Stimulated activated memory B cell treated with anti-CD40 and anti-IgM and Interleukin-4, amounts not matched to agents 10 μg/mL and 1 μg/mL and 100 μg/mL, for 72 hours (primary cell): ENCODE measurements around the gene EDNRB.
"Not testable (repeated sequence)": the region's sequence is repeated elsewhere in the genome, so short reads cannot be mapped to it uniquely, and the experiment has no call there.

Source experiments
- ATAC-seq: fragments of 150-1000 bp; cut with Tn5 transposase; 2 replicates; pipeline ENCODE4 v1.10.0; 2021
- H3K27ac Mint-ChIP-seq: one replicate; pipeline ENCODE4 v1.8.0; 2022; ENCODE audit warnings: mild to moderate bottlenecking, mixed read lengths
- H3K27me3 Mint-ChIP-seq: one replicate; pipeline ENCODE4 v1.8.0; 2022; ENCODE audit warnings: mixed read lengths
- H3K36me3 Mint-ChIP-seq: one replicate; pipeline ENCODE4 v1.8.0; 2022; ENCODE audit warnings: mixed read lengths
- H3K4me1 Mint-ChIP-seq: one replicate; pipeline ENCODE4 v1.8.0; 2022; ENCODE audit warnings: mixed read lengths
- H3K4me3 Mint-ChIP-seq: one replicate; pipeline ENCODE4 v1.8.0; 2022; ENCODE audit warnings: mild to moderate bottlenecking, moderate library complexity, mixed read lengths
- H3K9me3 Mint-ChIP-seq: one replicate; pipeline ENCODE4 v1.8.0; 2022; ENCODE audit warnings: mixed read lengths

EDNRB gene

GRCh38 chr13:77874406-77874805 is 44.2 kb downstream of the EDNRB start:
- no peak overlapping the region for H3K27ac Mint-ChIP-seq

GRCh38 chr13:77872995-77873394 is 45.6 kb downstream of the EDNRB start:
- Mint-ChIP-seq H3K27me3 (peaks cover 9% of the 10 kb centered on the region), H3K27ac (no peak overlapping the region), H3K4me1 (no peaks in the 10 kb centered on the region), H3K36me3 (no peaks in the 10 kb centered on the region), H3K9me3 (peaks cover 5% of the 10 kb centered on the region), H3K4me3 (no peak overlapping the region)
- ATAC-seq = no peak

More at GRCh38 chr13:77874406-77874805, 44.2 kb downstream of the EDNRB start:
- H3K36me3 Mint-ChIP-seq = no peaks in the 10 kb centered on the region
- no peak overlapping the region for H3K4me3 Mint-ChIP-seq
- no peak for ATAC-seq
- H3K27me3 Mint-ChIP-seq = no peaks in the 10 kb centered on the region
- no peaks in the 10 kb centered on the region for H3K4me1 Mint-ChIP-seq
- no peaks in the 10 kb centered on the region for H3K9me3 Mint-ChIP-seq

GRCh38 chr13:77871596-77871995 is 47.0 kb downstream of the EDNRB start:
- no peak for ATAC-seq
- Mint-ChIP-seq H3K27ac (no peak overlapping the region), H3K4me1 (no peaks in the 10 kb centered on the region), H3K36me3 (no peaks in the 10 kb centered on the region), H3K27me3 (peaks cover 9% of the 10 kb centered on the region), H3K4me3 (no peak overlapping the region), H3K9me3 (peaks cover 9% of the 10 kb centered on the region)

GRCh38 chr13:77868717-77869116 is 49.9 kb downstream of the EDNRB start:
- peaks cover 9% of the 10 kb centered on the region for H3K9me3 Mint-ChIP-seq
- no peak overlapping the region for H3K4me3 Mint-ChIP-seq
- no peaks in the 10 kb centered on the region for H3K4me1 Mint-ChIP-seq
- H3K36me3 Mint-ChIP-seq = no peaks in the 10 kb centered on the region
- no peak overlapping the region for H3K27ac Mint-ChIP-seq
- ATAC-seq = no peak
- peaks cover 17% of the 10 kb centered on the region for H3K27me3 Mint-ChIP-seq

GRCh38 chr13:77866971-77867370 is 51.7 kb downstream of the EDNRB start:
- Mint-ChIP-seq H3K9me3 (peaks cover 9% of the 10 kb centered on the region), H3K27me3 (peaks cover 18% of the 10 kb centered on the region), H3K36me3 (no peaks in the 10 kb centered on the region), H3K27ac (no peak overlapping the region), H3K4me3 (no peak overlapping the region), H3K4me1 (no peaks in the 10 kb centered on the region)
- ATAC-seq = no peak

GRCh38 chr13:77865622-77866021 is 53.0 kb downstream of the EDNRB start:
- H3K36me3 Mint-ChIP-seq = no peaks in the 10 kb centered on the region
- ATAC-seq = no peak
- peaks cover 18% of the 10 kb centered on the region for H3K27me3 Mint-ChIP-seq
- H3K9me3 Mint-ChIP-seq = peaks cover 9% of the 10 kb centered on the region
- H3K27ac Mint-ChIP-seq = no peak overlapping the region
- H3K4me1 Mint-ChIP-seq = no peaks in the 10 kb centered on the region
- H3K4me3 Mint-ChIP-seq = no peak overlapping the region

- Mint-ChIP-seq H3K9me3 (peaks cover 8% of the 10 kb centered on the region), H3K4me1 (no peaks in the 10 kb centered on the region), H3K36me3 (no peaks in the 10 kb centered on the region), H3K4me3 (no peak overlapping the region), H3K27ac (no peak overlapping the region), H3K27me3 (peaks cover 19% of the 10 kb centered on the region)
- ATAC-seq = no peak
These were observed 55.5 kb downstream of the EDNRB start for GRCh38 chr13:77863144-77863543.

- H3K27me3 Mint-ChIP-seq = peaks cover 19% of the 10 kb centered on the region
- no peak overlapping the region for H3K4me3 Mint-ChIP-seq
- ATAC-seq = no peak
- no peaks in the 10 kb centered on the region for H3K36me3 Mint-ChIP-seq
- no peak overlapping the region for H3K27ac Mint-ChIP-seq
- H3K9me3 Mint-ChIP-seq = peaks cover 3% of the 10 kb centered on the region
- H3K4me1 Mint-ChIP-seq = no peaks in the 10 kb centered on the region
These were observed 56.9 kb downstream of the EDNRB start for GRCh38 chr13:77861741-77862140.

- Mint-ChIP-seq H3K4me3 (no peak overlapping the region), H3K27ac (no peak overlapping the region), H3K27me3 (peaks cover 19% of the 10 kb centered on the region), H3K36me3 (no peaks in the 10 kb centered on the region), H3K4me1 (no peaks in the 10 kb centered on the region), H3K9me3 (peaks cover 3% of the 10 kb centered on the region)
- ATAC-seq = no peak
These were observed 58.1 kb downstream of the EDNRB start for GRCh38 chr13:77860507-77860981.

GRCh38 chr13:77859450-77859849 is 59.2 kb downstream of the EDNRB start:
- H3K27me3 Mint-ChIP-seq = peaks cover 18% of the 10 kb centered on the region
- no peaks in the 10 kb centered on the region for H3K36me3 Mint-ChIP-seq
- no peak overlapping the region for H3K4me3 Mint-ChIP-seq
- no peaks in the 10 kb centered on the region for H3K4me1 Mint-ChIP-seq
- ATAC-seq = no peak
- peaks cover 3% of the 10 kb centered on the region for H3K9me3 Mint-ChIP-seq
- no peak overlapping the region for H3K27ac Mint-ChIP-seq

GRCh38 chr13:77857531-77858209 is 61.0 kb downstream of the EDNRB start:
- Mint-ChIP-seq H3K4me1 (no peaks in the 10 kb centered on the region), H3K27me3 (peaks cover 17% of the 10 kb centered on the region), H3K27ac (no peak overlapping the region), H3K36me3 (no peaks in the 10 kb centered on the region), H3K4me3 (no peak overlapping the region), H3K9me3 (peaks cover 3% of the 10 kb centered on the region)
- ATAC-seq = no peak

GRCh38 chr13:77853703-77854102 is 64.9 kb downstream of the EDNRB start:
- no peak for ATAC-seq
- Mint-ChIP-seq H3K27ac (no peak overlapping the region), H3K4me1 (no peaks in the 10 kb centered on the region), H3K27me3 (peaks cover 18% of the 10 kb centered on the region), H3K4me3 (no peak overlapping the region), H3K36me3 (no peaks in the 10 kb centered on the region), H3K9me3 (no peaks in the 10 kb centered on the region)

GRCh38 chr13:77848050-77848449 is 70.6 kb downstream of the EDNRB start:
- H3K27ac Mint-ChIP-seq, ATAC-seq, H3K36me3 Mint-ChIP-seq, H3K4me1 Mint-ChIP-seq, H3K9me3 Mint-ChIP-seq, H3K4me3 Mint-ChIP-seq: not testable (repeated sequence)
- H3K27me3 Mint-ChIP-seq = peaks cover 15% of the 10 kb centered on the region

GRCh38 chr13:77846173-77846572 is 72.5 kb downstream of the EDNRB start:
- no peaks in the 10 kb centered on the region for H3K4me1 Mint-ChIP-seq
- H3K27me3 Mint-ChIP-seq = no peaks in the 10 kb centered on the region
- H3K4me3 Mint-ChIP-seq = no peak overlapping the region
- H3K9me3 Mint-ChIP-seq = no peaks in the 10 kb centered on the region
- H3K27ac Mint-ChIP-seq = no peak overlapping the region
- no peaks in the 10 kb centered on the region for H3K36me3 Mint-ChIP-seq
- no peak for ATAC-seq
